Astrocyte of the spinal cord (primary cell): ENCODE measurements around the gene FBLN5.
"Not testable (repeated sequence)": the region's sequence is repeated elsewhere in the genome, so short reads cannot be mapped to it uniquely, and the experiment has no call there.

ENCODE experiments used
- DNase-seq: peaks from one replicate; pipeline ENCODE4 v3.0.0; 2011; ENCODE audit warnings: low read depth, low spot score
- H3K4me3 ChIP-seq: 2 replicates; pipeline ENCODE4 v1.5.1; 2011; ENCODE audit warnings: low read depth, mild to moderate bottlenecking, low read length, moderate library complexity
- CTCF ChIP-seq: IDR thresholded peaks from 2 replicates; pipeline ENCODE4 v1.5.1; 2012; ENCODE audit warnings: low read depth, mild to moderate bottlenecking, low read length, inconsistent platforms
- in situ Hi-C: cut with HindIII; loops from 2 replicates; pipeline ENCODE4 v1.10.0; 2017; ENCODE audit warnings: low sequenced_read_pairs

The FBLN5 gene

DNA sequence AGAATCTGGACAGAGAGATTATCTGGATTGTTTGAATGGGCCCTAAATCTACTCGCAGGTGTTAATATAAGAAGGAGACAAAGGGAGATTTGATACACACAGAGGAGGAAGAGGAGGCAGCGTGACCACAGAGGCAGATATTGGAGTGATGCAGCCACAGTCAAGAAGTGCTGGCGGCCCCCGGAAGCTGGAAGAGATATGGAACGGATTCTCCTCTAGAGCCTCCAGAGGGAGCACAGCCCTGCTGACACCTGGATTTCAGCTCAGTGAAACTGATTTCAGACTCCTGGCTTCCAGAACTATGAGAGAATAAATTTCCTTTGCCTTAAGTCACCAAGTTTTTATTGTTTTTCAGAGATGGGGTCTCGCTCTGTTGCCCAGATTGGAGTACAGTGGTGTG is 71.0 kb downstream of the FBLN5 start:
- in situ Hi-C loops = no loop called here
- H3K4me3 ChIP-seq = no peak overlapping the region
- TF ChIP-seq CTCF = no peak
- no peak for DNase-seq

- no peak overlapping the region for H3K4me3 ChIP-seq
- TF ChIP-seq CTCF = no peak
- DNase-seq = no peak
- in situ Hi-C loops = no loop called here
Observed at GRCh38 chr14:91875525-91876286, 71.8 kb downstream of the FBLN5 start.

DNA sequence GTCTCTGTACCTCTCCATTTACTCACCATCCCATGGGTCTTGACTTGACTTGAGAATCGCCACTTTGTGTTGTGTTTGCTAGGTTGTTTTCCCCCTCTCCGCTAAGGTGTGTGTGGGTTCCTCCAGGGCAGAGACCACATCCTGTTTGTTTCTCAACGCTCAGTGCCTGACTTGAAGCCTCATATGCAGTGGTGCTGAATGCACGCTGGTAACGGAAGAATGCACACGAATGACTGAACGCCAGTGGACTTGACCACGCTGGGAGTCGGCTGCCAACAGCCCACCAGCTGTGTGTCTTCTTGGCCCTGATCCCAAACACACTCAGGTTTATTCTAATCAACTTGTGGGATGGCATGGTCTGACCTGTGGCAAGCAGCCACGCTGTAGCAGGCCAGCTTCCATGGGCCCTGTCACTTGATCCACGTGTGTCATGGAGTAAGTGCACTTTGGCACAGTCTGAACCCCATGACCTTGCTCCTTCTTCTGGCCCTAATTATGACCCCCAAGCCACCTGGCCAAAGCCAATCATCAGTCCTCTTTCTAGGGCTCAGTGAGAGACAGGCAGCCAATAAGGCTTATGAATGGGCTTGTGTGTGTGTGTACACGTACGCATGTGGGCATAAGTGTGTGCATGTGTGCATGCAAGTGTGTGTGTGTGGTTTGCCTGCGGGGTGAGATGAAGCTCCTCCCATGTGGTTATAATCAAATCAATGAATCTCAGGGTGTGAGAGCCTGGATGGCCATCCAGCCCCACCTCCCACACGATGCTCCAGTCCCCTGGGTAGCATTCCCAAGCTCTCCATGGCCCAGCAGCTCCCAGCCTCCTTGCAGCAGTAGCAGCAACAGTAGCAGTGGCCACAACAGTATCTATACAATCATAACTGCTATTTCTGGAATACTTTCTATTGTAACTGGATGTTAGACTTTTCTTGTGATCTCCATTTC is 73.8 kb downstream of the FBLN5 start:
- H3K4me3 ChIP-seq = no peak overlapping the region
- in situ Hi-C loops = no loop called here
- no peak for DNase-seq
- TF ChIP-seq CTCF = no peak

DNA sequence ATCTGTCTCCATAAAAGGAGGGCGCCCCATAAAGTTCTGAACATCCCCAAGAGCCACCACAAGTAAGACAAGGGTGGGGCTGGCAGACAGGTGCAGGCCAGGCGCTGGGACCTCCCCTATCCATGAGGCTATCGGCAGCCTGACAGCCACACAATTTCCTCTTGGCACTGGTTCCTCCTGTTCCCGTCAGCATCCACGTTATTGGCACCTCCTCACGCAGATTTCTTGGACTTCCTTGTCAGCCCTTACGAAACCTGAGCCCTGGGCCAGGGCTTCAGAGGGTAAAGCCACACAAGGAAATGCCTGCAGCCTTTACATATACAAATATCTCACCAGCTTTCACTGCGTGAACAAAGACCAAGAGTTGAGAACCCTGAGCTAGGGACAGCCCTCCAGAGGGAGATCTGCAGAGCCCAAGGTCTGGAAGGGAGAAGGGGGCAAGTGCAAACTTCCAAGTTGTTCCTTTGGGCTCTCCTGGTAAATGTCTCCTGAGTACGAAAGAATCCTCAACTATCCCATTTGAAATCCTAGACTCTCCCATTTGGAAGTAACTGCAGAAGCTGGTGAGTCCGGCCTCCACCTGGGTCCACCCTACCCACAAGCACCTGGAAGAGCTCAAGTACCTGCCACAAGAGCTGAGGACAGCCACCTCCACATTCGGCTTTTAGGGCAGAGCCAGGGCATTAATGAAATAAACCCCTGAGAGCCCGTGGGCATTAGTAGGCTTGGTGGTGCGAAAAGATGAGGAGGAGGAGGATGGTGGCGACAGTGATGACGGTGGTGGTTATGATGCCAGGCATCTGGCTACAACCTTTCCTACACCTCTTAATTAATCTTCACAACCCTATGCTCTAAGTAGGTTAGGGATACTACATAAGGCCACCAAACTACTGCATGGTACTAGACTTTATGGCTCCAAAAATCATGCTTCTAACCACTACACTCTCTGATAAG is 74.7 kb downstream of the FBLN5 start:
- TF ChIP-seq CTCF = no peak
- no peak overlapping the region for H3K4me3 ChIP-seq
- in situ Hi-C loops = no loop called here
- peak; percentile 21 for DNase-seq

- DNase-seq = no peak
- no peak overlapping the region for H3K4me3 ChIP-seq
- TF ChIP-seq CTCF = no peak
- in situ Hi-C loops = no loop called here
Observed at GRCh38 chr14:91872011-91872501, 75.4 kb downstream of the FBLN5 start.

- DNase-seq, H3K4me3 ChIP-seq, in situ Hi-C loops: not testable (repeated sequence)
Observed at GRCh38 chr14:91871401-91871800, 76.1 kb downstream of the FBLN5 start.
